ENCODE data around the gene PSME4.

- TF ChIP-seq CTCF (IDR thresholded peaks at IDR 0.05): no peak
- TF ChIP-seq ZFX (IDR thresholded peaks at IDR 0.05; ENCODE audit: borderline replicate concordance): no peak
These were observed 38.8 kb upstream of the PSME4 start for GRCh38 chr2:54009549-54009948.
